Measurements from ENCODE around the gene OSBPL2. TPM values are rescaled to one million over a fixed set of nuclear protein-coding genes. Genes with fewer than 3 reads are reported as not detected.

Gene OSBPL2
- total RNA-seq, 2 donors from 2014 or later: 46.7 to 50.3 TPM

GRCh38 chr20:62208795-62209755 is 29.2 kb upstream of the OSBPL2 start:
- Histone ChIP-seq H3K9me3 (ENCODE audit: control insufficient read depth, low read length) (no peaks in the 10 kb centered on the region), H3K36me3 (ENCODE audit: control insufficient read depth, insufficient read depth, low read length) (no peaks in the 10 kb centered on the region), H3K4me1 (ENCODE audit: control insufficient read depth, insufficient read depth, low read length) (no peaks in the 10 kb centered on the region), H3K27me3 (ENCODE audit: control insufficient read depth, insufficient read depth, low read length, poor library complexity, severe bottlenecking) (peaks cover under 1% of the 10 kb centered on the region), H3K27ac (ENCODE audit: low read depth, low read length) (no peak overlapping the region), H3K4me3 (ENCODE audit: low read length) (no peak overlapping the region), H3K9ac (ENCODE audit: extremely low read depth, low read length, poor library complexity, severe bottlenecking) (no peak overlapping the region)
- 62 to 81% methylated on average over 17 to 26 of the region's 27 CpGs for WGBS, 2 experiments (ENCODE audit: insufficient coverage in 1 of 2, insufficient read length in 1 of 2)
- no peak overlapping the region for H3K27ac Mint-ChIP-seq
- no peaks in the 10 kb centered on the region for H3K9me3 Mint-ChIP-seq
- TF ChIP-seq CTCF (conservative IDR thresholded peaks at IDR 0.05): peak; percentile 38
- H3K4me3 Mint-ChIP-seq: no peak overlapping the region
- no peaks in the 10 kb centered on the region for H3K36me3 Mint-ChIP-seq (ENCODE audit: low read depth)
- H3K27me3 Mint-ChIP-seq (ENCODE audit: insufficient read depth): peaks cover 2% of the 10 kb centered on the region
- DNase-seq: peak; percentile 83
- no peaks in the 10 kb centered on the region for H3K4me1 Mint-ChIP-seq

DNA sequence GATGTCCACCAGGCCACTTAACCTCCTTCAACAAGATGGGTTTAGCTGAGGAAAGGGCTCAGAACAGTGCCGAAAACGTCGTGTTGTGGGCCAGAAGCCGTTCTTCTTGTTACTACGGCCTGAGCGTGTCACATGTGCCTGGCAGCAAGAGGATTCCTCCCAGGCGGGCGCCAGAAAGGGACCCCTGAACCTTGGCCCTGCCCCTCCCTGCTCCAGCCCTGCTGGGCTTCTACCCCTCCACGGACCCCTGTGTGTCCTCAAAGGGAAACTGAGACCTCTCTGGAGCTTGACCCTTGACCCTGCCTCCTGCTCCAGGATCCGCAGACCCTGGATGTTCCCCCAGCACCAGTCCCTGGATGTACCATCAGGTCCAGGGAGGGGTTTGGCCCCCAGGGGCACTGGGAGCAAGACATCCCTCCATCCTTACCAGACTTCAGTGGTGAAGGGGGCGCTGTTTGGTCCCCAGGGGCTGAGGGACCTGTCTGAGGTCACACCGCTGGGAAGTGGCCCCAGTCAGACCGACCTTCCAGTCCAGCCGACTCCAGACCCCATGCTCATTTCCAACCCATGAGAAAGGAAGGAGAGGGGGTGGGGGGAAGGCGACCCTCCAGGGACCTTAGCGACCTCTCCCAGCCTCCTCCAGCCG is 28.3 kb upstream of the OSBPL2 start:
- DNase-seq: no peak
- 84 to 85% methylated on average over 12 to 17 of the region's 17 CpGs for WGBS, 2 experiments (ENCODE audit: insufficient coverage in 1 of 2, insufficient read length in 1 of 2)
- Histone ChIP-seq H3K9me3 (ENCODE audit: control insufficient read depth, low read length) (no peaks in the 10 kb centered on the region), H3K36me3 (ENCODE audit: control insufficient read depth, insufficient read depth, low read length) (no peaks in the 10 kb centered on the region), H3K27me3 (ENCODE audit: control insufficient read depth, insufficient read depth, low read length, poor library complexity, severe bottlenecking) (peaks cover 9% of the 10 kb centered on the region), H3K4me1 (ENCODE audit: control insufficient read depth, insufficient read depth, low read length) (no peaks in the 10 kb centered on the region), H3K27ac (ENCODE audit: low read depth, low read length) (no peak overlapping the region), H3K9ac (ENCODE audit: extremely low read depth, low read length, poor library complexity, severe bottlenecking) (no peak overlapping the region), H3K4me3 (ENCODE audit: low read length) (no peak overlapping the region)
- Mint-ChIP-seq H3K27me3 (ENCODE audit: insufficient read depth) (peaks cover 5% of the 10 kb centered on the region), H3K4me3 (no peak overlapping the region), H3K9me3 (no peaks in the 10 kb centered on the region), H3K36me3 (ENCODE audit: low read depth) (no peaks in the 10 kb centered on the region), H3K4me1 (no peaks in the 10 kb centered on the region), H3K27ac (no peak overlapping the region)
- TF ChIP-seq CTCF (conservative IDR thresholded peaks at IDR 0.05): no peak

DNA sequence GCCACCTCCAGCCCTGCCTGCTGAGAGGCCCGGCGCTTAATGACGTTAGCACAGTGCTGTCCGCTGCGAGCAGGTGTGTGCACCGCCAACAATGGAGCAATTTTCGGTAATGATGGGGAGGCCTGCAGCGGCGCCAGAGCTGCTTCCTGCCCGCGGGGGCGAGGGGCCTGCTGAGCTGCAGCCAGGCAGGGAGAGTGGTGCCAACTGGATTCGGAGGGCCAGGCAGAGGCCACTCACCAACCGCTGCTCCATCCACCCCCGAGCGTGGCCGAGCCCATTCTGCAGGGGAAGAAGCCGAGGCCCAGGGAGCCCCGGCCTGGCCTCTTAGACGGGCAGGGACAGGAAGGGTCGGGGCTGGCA is 27.8 kb upstream of the OSBPL2 start:
- no peak for TF ChIP-seq CTCF (conservative IDR thresholded peaks at IDR 0.05)
- Mint-ChIP-seq H3K36me3 (ENCODE audit: low read depth) (no peaks in the 10 kb centered on the region), H3K4me3 (no peak overlapping the region), H3K4me1 (no peaks in the 10 kb centered on the region), H3K27ac (no peak overlapping the region), H3K9me3 (no peaks in the 10 kb centered on the region), H3K27me3 (ENCODE audit: insufficient read depth) (peaks cover 7% of the 10 kb centered on the region)
- peaks cover 14% of the 10 kb centered on the region for H3K27me3 ChIP-seq (ENCODE audit: control insufficient read depth, insufficient read depth, low read length, poor library complexity, severe bottlenecking)
- 90 to 91% methylated on average over 21 of the region's 21 CpGs for WGBS, 2 experiments (ENCODE audit: insufficient coverage in 1 of 2, insufficient read length in 1 of 2)
- DNase-seq: no peak
- H3K4me3 ChIP-seq (ENCODE audit: low read length): no peak overlapping the region
- H3K36me3 ChIP-seq (ENCODE audit: control insufficient read depth, insufficient read depth, low read length): no peaks in the 10 kb centered on the region
- no peak overlapping the region for H3K27ac ChIP-seq (ENCODE audit: low read depth, low read length)
- no peaks in the 10 kb centered on the region for H3K9me3 ChIP-seq (ENCODE audit: control insufficient read depth, low read length)
- H3K4me1 ChIP-seq (ENCODE audit: control insufficient read depth, insufficient read depth, low read length): no peaks in the 10 kb centered on the region
- no peak overlapping the region for H3K9ac ChIP-seq (ENCODE audit: extremely low read depth, low read length, poor library complexity, severe bottlenecking)
